GM12865 (cell line): ENCODE measurements around the gene LMOD2.

Experiments used
- DNase-seq: peaks from one replicate; pipeline ENCODE4 v3.0.0; 2010; ENCODE audit warnings: low read depth
- H3K4me3 ChIP-seq: 2 replicates; pipeline ENCODE4 v1.5.1; 2011; ENCODE audit warnings: mild to moderate bottlenecking, low read depth, low read length, control low read depth
- CTCF ChIP-seq: IDR thresholded peaks from 2 replicates; pipeline ENCODE4 v1.5.1; 2011; ENCODE audit warnings: low read length, control low read depth, low read depth, inconsistent platforms; ENCODE audit not compliant: insufficient read depth; ENCODE audit errors: missing control alignments

Gene LMOD2

GRCh38 chr7:123655614-123656013, at the start of gene LMOD2:
TSS of gene LMOD2 (plus strand) at chr7:123655866. CDS start at chr7:123655964, 98 bp downstream.
- no peak for DNase-seq
- no peak within 1 kb of the TSS for H3K4me3 ChIP-seq
- TF ChIP-seq CTCF: no peak

GRCh38 chr7:123607423-123607975, 48.2 kb upstream of the LMOD2 start:
- DNase-seq: no peak
- TF ChIP-seq CTCF: no peak
- H3K4me3 ChIP-seq: no peak overlapping the region

GRCh38 chr7:123608991-123609882, 46.4 kb upstream of the LMOD2 start:
- DNase-seq: no peak
- H3K4me3 ChIP-seq: no peak overlapping the region
- TF ChIP-seq CTCF: no peak

GRCh38 chr7:123609883-123610239, 45.8 kb upstream of the LMOD2 start:
- no peak for TF ChIP-seq CTCF
- no peak overlapping the region for H3K4me3 ChIP-seq
- no peak for DNase-seq

GRCh38 chr7:123612024-123612423, 43.6 kb upstream of the LMOD2 start:
- no peak for DNase-seq
- TF ChIP-seq CTCF: no peak
- H3K4me3 ChIP-seq: no peak overlapping the region

GRCh38 chr7:123615344-123615743, 40.3 kb upstream of the LMOD2 start:
- TF ChIP-seq CTCF: no peak
- no peak for DNase-seq
- H3K4me3 ChIP-seq: no peak overlapping the region
